AG08395 (cell line): Measurements from ENCODE around the gene ERVH48-1.
"Not testable (repeated sequence)": the region's sequence is repeated elsewhere in the genome, so short reads cannot be mapped to it uniquely, and the experiment has no call there.

ENCODE experiments used
- DNase-seq: peaks from one replicate; pipeline ENCODE4 v3.0.0; 2012; ENCODE audit warnings: mixed read lengths, low spot score

ERVH48-1 gene

DNA sequence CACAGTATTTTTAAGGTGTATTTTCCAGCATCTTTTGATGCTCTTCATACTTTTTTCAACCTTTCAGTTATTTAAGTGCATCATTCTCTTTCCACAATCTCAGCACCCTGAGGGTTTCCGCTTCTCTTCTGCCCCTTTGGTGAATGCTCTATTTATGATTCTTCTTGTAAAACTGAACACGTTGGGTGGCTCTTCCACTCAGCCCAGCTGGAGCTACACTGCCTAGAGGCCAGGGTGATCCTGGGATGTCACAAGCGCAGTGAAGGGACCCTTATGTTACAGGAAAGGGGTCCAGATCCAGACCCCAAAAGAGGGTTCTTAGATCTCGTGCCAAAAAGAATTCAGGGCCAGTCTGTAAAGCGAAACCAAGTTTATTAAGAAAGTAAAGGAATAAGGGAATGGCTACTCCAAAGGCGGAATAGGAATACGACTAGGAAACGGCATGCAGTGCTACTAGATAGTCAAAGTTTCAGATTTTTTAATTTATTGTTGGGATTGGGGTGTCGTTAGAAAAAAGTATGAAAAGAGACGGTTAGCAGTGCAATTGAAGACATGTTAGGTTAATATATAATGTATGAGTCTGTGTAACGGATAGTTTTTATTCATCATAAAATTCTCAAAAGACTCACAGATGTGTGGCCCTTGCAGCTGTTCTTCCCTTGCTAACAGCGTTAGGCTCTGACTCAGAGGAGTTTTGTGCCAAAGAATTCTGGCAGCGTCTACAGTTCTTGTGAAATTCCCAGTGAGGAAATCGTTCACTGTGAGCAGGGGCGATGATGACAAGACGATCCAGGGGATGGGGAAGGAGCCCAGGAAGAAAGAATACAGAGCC is 14.4 kb upstream of the ERVH48-1 start:
- DNase-seq, result peak; percentile 95

DNA sequence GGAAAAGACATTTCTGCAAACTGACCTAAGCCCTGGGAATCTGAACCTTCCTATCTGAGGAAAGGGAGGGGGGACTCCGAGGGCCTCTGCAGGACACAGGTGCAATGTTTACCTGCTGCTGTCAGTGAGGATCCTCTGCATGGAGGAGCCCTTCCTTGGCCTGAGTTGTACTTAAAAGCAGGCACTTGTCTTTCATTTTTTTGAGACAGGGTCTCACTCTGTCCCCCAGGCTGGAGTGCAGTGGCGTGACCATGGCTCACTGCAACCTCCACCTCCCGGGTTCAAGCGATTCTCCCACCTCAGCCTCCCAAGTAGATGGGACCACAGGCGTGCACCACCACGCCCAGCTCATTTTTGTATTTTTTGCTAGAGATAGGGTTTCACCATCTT is 13.2 kb upstream of the ERVH48-1 start:
- not testable (repeated sequence) for DNase-seq

DNA sequence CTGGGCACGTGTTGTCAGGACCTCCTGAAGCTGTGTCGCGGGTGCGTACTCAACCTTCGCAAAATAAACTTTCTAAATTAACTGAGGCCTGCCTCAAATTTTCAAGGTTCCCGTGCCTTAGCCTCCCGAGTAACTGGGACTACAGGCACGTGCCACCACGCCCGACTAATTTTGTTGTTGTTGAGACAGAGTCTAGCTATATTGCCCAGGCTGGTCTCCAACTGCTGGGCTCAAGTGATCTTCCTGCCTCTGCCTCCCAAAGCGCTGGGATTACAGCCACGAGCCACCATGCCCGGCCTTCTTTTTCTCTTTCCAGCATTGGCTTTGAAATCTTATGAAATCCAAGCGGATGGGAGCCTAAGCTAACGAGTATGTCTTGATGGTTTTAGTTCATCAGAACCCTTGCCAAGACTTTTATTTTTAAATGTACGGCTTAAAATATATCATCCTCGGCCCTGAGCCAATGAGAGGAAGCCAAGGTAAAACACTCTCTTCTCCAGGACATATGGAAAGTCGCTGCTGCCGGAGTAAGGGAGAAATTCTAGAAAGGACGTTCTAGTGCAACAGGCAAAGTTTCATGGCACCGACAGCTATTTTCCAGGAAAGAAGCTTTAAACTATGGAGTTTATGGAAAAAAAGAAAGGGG is 12.7 kb upstream of the ERVH48-1 start:
- DNase-seq, result no peak

GRCh38 chr21:42937034-42937940 is 11.9 kb upstream of the ERVH48-1 start:
- not testable (repeated sequence) for DNase-seq

DNA sequence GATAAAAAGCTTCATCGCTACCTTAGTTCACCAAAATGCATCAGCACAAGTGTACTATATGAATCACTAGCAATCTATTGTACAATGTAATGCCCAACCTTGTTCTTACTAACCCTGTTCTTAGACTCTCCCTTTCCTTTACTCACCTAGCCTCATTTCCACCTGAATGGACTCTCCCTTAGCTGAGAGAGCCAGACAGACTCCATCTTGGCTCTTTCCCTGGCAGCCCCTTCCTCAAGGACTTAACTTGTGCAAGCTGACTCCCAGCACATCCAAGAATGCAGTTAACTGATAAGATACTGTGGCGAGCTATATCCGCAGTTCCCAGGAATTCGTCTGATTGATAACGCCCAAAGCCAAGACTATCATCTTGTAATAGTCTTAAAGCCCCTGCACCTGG is 10.9 kb upstream of the ERVH48-1 start:
- DNase-seq, result not testable (repeated sequence)

GRCh38 chr21:42933973-42934372 is 8.5 kb upstream of the ERVH48-1 start:
- not testable (repeated sequence) for DNase-seq

- DNase-seq, result not testable (repeated sequence)
Measured at GRCh38 chr21:42933137-42933970, 7.9 kb upstream of the ERVH48-1 start.

- DNase-seq, result not testable (repeated sequence)
Measured at GRCh38 chr21:42932378-42933136, 7.1 kb upstream of the ERVH48-1 start.

DNA sequence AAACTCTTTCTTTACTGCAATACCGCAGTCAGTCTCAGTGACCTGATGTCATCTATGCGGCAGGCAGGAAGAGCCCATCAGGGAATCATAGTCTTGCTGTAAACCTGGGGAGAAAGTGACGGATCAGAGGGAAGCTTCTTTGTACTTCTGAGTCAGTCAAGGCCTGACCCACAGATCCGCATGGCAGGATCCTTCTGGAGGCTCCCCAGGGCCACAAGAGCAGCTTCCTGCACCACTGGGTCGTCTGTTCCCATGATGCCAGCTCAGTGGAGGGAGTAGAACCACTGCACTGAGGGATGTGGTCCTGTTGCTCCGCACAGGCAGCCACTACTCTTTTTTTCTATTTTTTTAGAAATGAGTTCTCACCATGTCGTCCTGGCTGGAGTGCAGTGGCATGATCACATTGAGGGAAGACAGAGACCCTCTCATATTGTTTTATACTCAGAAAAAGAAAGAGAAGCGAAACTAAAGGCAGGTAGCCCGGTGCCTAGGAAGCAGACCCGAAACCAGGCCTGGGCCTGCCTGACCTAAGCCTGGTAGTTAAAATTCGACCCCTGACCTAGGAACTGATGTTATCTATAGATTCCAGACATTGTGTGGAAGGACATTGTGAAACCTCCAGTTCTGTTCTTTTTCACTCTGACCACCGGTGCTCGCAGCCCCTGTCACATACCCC is 6.3 kb upstream of the ERVH48-1 start:
- DNase-seq, result no peak

DNA sequence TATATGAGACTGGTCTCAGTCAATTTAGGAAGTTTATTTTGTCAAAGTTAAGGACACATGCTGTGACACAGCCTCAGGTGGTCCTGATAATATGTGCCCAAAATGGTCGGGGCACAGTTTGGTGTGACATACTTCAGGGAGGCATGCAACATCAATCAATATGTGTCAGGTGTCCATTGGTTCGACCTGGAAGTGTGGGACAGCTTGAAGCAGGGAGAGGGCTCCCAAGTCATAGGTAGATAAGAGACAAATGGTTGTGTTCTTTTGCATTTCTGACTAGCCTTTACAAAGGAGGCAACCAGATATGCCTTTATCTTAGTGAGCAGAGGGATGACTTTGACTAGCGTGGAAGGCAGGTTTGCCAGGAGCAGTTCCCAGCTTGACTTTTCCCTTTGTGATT is 4.5 kb upstream of the ERVH48-1 start:
- no peak for DNase-seq

GRCh38 chr21:42927474-42928200 is 2.2 kb upstream of the ERVH48-1 start:
- not testable (repeated sequence) for DNase-seq

DNA sequence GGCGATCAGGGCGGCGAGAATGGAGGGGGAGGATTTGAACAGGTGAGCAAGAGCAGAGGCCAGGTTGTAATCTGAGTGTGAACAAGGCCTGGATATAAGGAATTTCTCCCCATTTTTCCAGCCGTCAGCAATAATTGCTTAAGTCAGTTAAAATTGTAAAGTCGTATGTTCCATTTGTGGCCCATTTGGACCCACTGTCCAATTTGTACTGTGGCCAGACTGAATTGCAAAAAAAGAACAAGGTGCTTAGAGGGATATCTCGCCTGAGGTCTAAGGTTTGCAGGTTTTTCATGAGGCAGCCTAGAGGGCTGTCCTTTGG is 1.0 kb downstream of the ERVH48-1 start:
- DNase-seq, result no peak

DNA sequence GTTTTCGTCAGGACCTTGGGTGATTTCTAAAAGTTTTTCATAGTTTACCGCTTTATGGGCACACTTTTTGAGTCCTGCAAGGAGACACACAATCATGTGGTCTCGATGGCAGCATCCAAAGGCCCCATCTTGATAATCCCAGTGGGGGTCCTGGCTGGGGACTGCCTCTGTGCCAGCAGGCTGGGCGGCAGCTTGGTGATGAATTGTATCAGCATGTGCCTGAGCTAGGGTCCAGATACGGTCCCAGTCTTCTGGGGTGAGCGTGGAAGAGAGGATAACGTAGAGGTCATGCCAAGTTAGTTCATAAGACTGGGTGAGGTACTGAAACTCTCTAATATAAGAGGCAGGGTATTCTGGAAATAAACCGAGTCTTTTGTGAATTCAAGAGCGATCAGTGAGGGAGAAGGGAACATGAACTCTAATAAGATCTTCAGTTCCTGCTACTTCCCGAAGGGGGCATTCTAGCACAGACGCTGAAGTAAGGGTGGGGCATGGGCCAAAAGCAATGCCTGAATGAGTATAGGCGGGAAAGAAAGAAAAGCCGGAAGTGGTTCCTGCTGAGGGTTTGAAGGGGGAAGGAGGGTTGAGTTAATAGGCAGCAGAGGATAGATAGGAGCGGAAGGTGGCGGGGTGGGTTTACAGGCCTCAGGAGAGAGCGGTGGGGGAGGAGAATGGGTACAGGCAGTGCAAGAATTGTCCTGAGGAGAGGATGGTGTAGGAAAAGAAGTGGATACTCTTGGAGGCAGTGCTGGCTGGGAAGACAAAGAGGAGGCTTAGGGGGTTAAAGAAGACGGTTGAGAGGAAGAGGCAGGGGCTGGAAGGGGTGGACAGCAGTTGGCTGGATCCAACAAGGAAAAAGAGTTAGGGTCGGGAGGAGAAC is 1.6 kb downstream of the ERVH48-1 start:
- peak; percentile 88 for DNase-seq

DNA sequence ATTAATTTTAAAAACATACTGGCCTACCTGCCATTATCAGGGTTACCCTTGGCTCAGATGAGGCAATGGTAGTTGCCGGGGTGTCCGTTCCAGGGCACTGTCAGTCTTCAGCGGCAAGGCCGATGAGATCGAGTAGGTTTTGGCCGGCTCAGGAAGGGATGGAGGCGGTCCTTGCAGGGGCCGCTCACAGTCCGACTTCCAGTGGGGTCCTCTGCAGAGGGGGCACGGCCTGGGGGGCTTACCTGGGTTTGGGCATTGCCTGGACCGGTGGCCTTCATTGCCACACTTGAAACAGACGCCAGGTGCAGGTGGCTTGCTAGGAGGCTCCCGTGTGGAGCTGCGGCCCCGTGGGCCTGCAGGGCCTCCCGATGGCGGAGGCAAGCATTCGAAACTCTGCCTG is 2.5 kb downstream of the ERVH48-1 start:
- no peak for DNase-seq

DNA sequence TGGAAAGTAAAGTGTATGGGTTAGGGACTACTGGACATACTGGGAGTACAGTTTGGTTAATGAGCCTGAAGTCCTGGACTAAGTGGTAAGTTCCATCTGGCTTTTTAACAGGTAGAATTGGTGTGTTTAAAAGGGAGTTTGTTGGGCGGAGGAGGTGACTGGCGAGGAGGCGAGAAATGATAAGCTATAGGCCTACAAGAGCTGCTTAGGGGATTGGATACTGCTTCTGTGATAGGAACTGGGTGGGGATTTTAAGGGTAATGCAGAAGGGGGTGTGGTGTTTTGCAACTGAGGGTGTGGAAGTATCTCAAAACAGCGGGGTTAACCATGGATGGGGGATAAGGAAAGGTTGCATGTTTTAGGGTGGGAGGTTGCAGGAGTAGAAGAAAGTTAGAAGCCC is 3.5 kb downstream of the ERVH48-1 start:
- DNase-seq, result no peak

DNA sequence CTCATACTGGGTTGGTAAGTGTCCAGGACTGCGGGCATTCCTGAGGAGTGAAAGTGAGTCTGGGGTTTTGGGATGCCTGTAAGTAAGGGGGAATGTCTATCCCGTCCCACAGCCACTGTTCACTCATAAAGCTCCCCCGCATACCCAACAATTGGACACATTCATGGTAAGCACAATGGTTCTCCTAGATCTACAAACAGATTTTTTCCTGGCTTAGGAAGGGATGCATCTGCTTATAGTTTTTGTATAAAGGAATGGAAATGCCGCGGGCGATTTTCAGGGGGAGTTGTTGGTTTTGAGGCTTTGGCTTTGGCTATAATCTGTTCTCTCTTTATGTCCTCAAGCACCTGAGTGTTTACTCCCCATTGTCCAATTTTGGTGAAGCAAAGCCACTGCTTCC is 7.1 kb downstream of the ERVH48-1 start:
- DNase-seq, result no peak

DNA sequence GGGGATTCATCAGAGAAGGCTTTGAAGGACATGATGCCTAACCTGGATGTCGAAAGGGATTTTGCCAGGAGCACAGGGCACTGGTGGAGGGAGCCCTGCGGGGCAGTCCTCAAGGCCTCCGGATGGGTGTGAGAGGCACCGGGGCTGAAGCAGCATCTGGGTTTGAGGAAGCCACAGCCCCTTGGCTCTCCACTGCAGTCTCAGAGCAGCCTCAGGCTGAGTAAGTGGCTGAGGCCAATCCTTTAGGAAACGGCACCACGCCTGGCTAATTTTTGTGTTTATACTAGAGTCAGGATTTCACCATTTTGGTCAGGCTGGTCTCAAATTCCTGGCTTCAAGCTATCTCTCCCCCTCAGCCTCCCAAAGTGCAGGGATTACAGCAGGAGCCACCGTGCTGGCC is 12.0 kb downstream of the ERVH48-1 start:
- no peak for DNase-seq

DNA sequence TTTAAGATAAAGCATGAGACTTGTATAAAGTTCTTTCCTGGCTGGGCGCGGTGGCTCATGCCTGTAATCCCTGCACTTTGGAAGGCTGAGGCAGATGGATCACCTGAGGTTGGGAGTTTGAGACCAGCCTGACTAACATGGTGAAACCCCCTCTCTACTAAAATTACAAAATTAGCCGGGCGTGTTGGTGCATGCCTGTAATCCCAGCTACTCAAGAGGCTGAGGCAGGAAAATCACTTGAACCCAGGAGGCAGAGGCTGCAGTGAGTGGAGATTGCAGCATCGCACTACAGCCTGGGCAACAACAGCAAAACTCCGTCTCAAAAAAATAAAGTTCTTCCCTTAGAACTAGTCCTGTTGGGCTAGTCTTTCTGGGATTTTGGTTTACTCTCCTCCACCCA is 13.5 kb downstream of the ERVH48-1 start:
- not testable (repeated sequence) for DNase-seq

- DNase-seq, result not testable (repeated sequence)
Measured at GRCh38 chr21:42908484-42908883, 16.9 kb downstream of the ERVH48-1 start.
